HG03159 (cell line): ENCODE measurements around the gene IL17RB.
A peak's percentile ranks its signal among the peaks of the same experiment; 100 is the strongest.

Experiments used
- ATAC-seq: cut with Tn5 transposase; IDR thresholded peaks from one replicate; pipeline ENCODE4 v1.9.1; 2021; ENCODE audit warnings: mild to moderate bottlenecking, moderate library complexity; ENCODE audit not compliant: unreplicated experiment

IL17RB gene

GRCh38 chr3:53858096-53858741, 11.9 kb downstream of the IL17RB start:
- no peak for ATAC-seq

DNA sequence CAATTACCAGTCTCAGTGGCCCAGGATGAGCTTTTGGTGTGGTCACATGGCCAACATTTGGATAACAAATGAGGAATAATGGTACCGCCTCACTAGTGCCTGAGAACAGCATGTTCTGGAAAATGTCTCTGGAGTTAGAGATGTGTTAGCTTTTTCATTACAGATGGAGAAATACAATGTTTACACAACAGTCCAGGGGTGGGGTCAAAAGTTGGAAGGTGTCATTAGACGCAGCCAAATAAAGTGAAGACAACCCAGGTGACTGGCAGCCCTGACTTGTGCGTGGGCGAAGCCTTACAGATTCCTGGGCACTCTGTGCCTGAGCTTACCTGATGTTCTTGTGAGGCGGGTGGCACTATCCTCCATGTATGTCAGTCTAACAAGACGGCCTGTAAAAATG, 12.8 kb downstream of the IL17RB start:
- no peak for ATAC-seq

DNA sequence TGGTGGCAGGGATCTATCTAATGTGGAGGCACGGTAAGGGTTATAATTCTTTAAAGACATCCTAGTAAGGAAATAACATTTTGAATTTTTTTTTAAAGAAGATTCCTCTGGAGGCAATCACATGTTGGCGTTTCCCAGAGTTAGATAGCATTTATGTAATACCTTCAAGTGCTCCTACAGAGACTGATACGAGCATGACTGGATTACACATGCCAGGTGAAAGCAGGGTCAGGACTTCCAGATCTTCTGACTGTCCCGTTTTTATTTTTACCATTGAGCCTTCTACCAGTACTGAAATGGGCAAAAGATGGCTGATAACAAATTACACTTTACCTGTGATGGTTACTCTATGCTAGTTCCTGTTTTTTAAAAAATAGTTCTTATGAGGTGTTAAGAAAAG, 13.8 kb downstream of the IL17RB start:
- ATAC-seq: no peak

GRCh38 chr3:53862241-53862640, 15.9 kb downstream of the IL17RB start:
- ATAC-seq: no peak

DNA sequence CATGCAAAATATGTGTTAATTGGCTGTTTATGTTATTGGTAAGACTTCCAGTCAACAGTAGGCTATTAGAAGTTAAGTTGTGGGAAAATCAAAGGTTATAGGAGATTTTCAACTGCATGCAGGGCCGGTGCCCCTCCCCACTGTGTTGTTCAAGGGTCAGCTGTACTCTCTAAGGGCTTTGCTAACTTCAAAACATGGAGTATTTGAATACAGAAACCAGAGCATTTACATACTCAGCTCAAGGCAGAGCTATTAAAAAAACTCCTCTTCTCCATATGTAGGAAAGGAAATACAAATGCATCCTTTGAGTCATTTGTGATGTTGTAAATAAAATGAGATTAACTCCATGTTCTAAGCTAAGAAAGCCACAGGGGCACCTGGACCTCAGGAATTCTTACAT, 16.8 kb downstream of the IL17RB start:
- no peak for ATAC-seq

- no peak for ATAC-seq
These were observed 19.5 kb downstream of the IL17RB start for GRCh38 chr3:53865732-53866499.

- no peak for ATAC-seq
These were observed 34.3 kb downstream of the IL17RB start for GRCh38 chr3:53880396-53881345.

DNA sequence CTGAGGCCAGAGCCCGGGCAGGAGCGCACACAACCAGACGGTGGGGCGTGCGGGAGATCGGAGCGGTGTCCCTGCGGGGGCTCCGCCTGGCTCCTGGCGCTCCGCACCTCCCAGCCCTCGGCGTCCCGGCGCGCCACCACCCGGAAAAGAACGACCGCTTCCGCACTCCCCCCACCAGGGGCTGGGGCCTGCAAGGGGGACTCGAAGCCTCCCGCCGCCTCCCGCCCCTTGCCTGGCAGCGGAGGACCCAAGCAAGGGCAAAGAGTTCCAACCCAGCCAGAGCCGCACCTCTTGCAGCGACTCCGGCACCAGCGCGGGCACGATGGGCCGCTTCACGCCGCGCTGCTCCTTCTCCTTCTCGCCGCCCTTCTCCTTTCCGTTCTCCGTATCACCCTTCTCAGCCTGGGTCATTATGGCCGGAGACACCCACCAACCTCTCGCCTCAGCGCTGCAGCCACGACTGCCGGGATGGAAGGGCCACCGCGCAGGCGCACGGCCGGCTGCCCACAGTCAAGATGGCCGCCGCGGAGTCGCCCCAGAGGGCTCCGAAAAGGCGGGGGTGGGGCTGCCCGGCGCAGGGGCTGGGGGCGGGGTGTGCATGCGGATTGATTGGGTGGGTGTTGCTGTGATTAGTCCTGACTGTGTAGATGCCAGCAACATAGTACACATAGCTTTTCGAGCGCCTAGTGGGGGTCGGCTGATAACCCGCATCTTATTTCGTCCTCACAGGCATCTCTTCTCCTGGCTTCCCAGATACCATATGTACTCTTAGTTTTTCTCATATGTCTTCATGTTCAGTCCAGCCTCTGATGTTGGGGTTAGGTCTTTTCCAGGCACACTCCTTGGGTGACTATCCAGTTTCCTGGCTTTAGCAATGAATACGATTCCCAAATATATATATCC, 35.6 kb downstream of the IL17RB start, which contains the start of gene ACTR8:
Gene ACTR8, minus strand, starts transcription at position 462 of the 903 bp plus-strand sequence. Its CDS starts 51 bp downstream, at position 411.
- peak; percentile 88 for ATAC-seq

DNA sequence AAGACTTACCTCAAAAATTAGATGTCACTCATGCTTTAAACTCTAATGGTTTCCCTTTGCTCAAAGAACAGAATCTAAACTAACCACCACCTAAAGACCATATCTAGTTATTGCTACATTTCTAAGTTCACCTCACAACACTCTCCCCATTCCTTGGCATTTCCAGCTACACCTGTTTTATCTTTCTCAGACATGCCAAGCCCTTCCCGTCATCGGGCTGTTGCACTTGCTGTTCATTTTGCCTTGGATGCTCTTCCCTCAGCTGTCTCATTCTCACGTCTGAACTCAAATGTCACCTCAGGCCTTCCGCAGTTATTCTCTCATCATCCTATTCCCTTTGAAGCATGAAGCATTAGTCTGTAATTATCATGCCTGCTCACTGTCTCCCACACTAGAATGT, 36.6 kb downstream of the IL17RB start:
- no peak for ATAC-seq

- ATAC-seq: no peak
These were observed 38.3 kb downstream of the IL17RB start for GRCh38 chr3:53884623-53885022.

- ATAC-seq: no peak
These were observed 38.9 kb downstream of the IL17RB start for GRCh38 chr3:53885239-53885638.

GRCh38 chr3:53887446-53887845, 41.1 kb downstream of the IL17RB start:
- no peak for ATAC-seq

- no peak for ATAC-seq
These were observed 41.9 kb downstream of the IL17RB start for GRCh38 chr3:53888232-53888631.

DNA sequence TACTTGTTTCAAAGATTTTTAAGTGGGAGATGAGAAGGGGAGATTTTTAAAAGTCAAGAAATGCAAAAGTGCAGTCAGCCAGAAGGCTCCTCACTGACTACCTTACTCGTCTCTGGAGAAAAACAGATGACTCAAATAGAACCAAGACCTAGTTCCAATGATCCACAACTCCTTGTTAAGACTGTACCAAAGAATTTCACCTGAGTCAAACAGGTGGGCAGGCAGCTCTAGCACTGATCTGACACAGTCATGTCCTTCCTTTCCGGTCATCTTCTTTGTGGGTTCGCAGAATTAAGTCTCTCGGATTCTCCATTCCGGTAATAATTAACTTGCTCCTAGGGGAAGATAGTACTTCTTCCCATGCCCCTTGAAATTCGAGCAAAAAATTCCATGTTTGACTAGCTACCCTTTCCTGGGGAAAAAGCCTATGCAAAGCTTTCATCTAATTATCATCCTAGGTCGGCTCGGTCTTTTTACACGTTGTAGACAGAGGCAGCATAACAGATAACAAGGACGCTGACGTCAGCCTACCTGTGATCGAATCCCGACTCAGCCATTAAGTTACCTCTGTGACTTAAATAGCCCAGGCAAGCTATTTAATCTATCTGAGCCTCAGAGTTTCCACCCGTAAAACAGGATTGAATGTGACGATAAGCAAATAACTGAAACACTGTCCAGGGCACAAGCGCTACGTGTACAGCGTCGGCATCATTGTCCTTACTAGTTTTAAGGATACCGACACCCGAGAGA, 44.5 kb downstream of the IL17RB start:
- peak; percentile 17 for ATAC-seq

GRCh38 chr3:53891497-53892285, 45.3 kb downstream of the IL17RB start, which contains the start of gene SELENOK:
TSS of gene SELENOK (minus strand) at chr3:53891859.
- ATAC-seq: peak; percentile 95

DNA sequence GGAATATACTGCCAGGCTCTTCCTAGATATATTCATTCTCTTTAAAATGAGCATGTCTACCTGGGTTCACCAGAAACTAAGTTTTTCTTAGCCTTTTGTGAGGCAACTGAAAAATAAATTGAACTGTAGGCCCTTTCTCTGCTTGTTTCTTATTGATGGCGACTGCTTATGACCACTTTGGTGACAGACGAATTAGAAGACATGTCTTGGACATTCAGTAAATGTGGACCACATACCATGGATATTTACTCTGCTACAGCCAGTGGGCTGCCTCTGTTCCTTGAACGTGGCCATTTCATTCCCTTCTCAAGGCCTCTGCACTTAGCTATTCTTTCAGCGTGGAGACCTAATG, 45.9 kb downstream of the IL17RB start:
- ATAC-seq: no peak

GRCh38 chr3:53899750-53900149, 53.4 kb downstream of the IL17RB start:
- no peak for ATAC-seq

DNA sequence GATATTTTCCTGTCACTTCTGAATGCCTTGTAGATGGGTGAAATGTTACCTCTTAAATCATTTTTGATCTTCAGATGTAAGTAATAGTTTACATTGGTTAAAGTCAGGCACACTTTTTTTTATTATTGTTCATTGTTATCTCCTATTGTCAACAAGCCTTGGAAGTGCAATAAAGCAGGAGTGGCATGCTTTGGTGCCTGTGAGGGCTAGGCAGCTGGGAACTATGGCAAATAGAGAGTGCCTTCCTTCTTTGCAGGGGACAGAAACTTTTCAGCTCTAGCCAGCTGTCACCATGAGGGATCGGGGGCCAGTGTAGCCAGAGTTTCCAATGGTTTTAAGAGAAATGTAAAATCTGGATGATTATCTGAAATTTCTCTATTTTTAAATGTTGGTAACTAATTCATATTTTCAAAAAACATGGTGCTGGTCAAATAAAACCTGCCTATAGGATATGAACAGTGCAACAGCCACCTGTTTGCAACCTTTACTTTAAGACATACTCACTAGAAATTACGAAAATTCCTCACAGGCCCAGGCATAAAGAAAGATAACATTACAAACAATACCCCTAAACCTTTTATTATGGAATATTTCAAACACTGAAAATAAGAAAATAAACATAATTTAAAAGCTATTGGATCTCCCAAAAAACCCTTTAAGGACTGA, 54.4 kb downstream of the IL17RB start:
- no peak for ATAC-seq
